ENCODE data around the gene SLC35B2. TPM values are rescaled to one million over a fixed set of nuclear protein-coding genes. Genes with fewer than 3 reads are reported as not detected.
A peak's percentile ranks its signal among the peaks of the same experiment; 100 is the strongest.

The SLC35B2 gene
- total and polyA plus RNA-seq, 11 donors: 10.2 to 36.7 (median 26.4) TPM

DNA sequence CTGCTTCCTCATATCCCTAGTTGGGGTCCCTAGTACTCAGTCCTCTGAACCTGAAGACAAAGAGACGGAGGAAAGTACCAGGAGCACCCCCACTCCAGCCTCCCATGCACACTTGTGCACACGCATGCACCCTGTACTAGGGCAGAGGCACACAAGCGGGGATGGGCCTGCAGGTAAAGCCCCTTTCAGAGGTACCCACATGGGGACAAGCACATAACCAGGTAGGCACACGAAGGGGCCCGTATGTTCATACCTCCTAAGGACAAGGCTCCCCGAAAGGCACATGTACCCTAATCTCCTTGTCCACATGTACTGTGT is 14.0 kb upstream of the SLC35B2 start:
- WGBS, 4 donors: 74 to 88% (median 82%) methylated on average over 6 of the region's 6 CpGs
- peaks cover 15 to 75% (median 44%) of the 10 kb centered on the region in 9 donors for H3K27me3 ChIP-seq
- TF ChIP-seq, protein P1, sequence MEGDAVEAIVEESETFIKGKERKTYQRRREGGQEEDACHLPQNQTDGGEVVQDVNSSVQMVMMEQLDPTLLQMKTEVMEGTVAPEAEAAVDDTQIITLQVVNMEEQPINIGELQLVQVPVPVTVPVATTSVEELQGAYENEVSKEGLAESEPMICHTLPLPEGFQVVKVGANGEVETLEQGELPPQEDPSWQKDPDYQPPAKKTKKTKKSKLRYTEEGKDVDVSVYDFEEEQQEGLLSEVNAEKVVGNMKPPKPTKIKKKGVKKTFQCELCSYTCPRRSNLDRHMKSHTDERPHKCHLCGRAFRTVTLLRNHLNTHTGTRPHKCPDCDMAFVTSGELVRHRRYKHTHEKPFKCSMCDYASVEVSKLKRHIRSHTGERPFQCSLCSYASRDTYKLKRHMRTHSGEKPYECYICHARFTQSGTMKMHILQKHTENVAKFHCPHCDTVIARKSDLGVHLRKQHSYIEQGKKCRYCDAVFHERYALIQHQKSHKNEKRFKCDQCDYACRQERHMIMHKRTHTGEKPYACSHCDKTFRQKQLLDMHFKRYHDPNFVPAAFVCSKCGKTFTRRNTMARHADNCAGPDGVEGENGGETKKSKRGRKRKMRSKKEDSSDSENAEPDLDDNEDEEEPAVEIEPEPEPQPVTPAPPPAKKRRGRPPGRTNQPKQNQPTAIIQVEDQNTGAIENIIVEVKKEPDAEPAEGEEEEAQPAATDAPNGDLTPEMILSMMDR (IDR thresholded peaks at IDR 0.05): no peak
- TF ChIP-seq POLR2A (IDR thresholded peaks at IDR 0.05): no peak

GRCh38 chr6:44270526-44271405 is 13.4 kb upstream of the SLC35B2 start:
- Histone ChIP-seq H3K27ac (no peak overlapping the region), H3K36me3 (no peaks in the 10 kb centered on the region), H3K4me3 (peak overlapping the region in 9 of 12 donors; percentile 34 to 60 (median 38)), H3K4me1 (peaks cover 0 to 18% (median 2%) of the 10 kb centered on the region in 12 donors), H3K27me3 (peaks cover 12 to 69% (median 38%) of the 10 kb centered on the region in 9 donors), H3K9me3 (no peaks in the 10 kb centered on the region)
- TF ChIP-seq, protein P1 (IDR thresholded peaks at IDR 0.05): no peak
- no peak for TF ChIP-seq POLR2A (IDR thresholded peaks at IDR 0.05)
- WGBS, 4 donors: 2 to 12% (median 2%) methylated on average over 9 to 90 of the region's 90 CpGs
- DNase-seq (peak in 1 of 5 donors; percentile 60), ATAC-seq (no peak)
- intact Hi-C loops (cut with DNase I): no loop called here

More for the DNA sequence above, 14.0 kb upstream of the SLC35B2 start:
- DNase-seq (no peak), ATAC-seq (no peak)
- Histone ChIP-seq H3K9me3 (no peaks in the 10 kb centered on the region), H3K4me1 (peaks cover 0 to 24% (median 5%) of the 10 kb centered on the region in 12 donors), H3K4me3 (no peak overlapping the region), H3K36me3 (no peaks in the 10 kb centered on the region), H3K27ac (no peak overlapping the region)
- intact Hi-C loops (cut with DNase I): no loop called here

GRCh38 chr6:44269921-44270525 is 12.7 kb upstream of the SLC35B2 start, which contains the start of gene TMEM151B:
TSS of gene TMEM151B (plus strand) at chr6:44270450. CDS start at chr6:44270743, 293 bp downstream.
- DNase-seq (no peak), ATAC-seq (no peak)
- H3K4me3 ChIP-seq: peak within 1 kb of the TSS in 9 of 12 donors; percentile 34 to 60 (median 38)
- peaks cover 0 to 17% (median 0%) of the 10 kb centered on the region in 12 donors for H3K4me1 ChIP-seq
- intact Hi-C loops (cut with DNase I): loop anchor here in 9 of 10 donors (2.0 to 10.0 kb wide), 7 partner anchors 32 to 185 kb away; partner anchors contain the start of gene AARS2 (in 1 of the 9)
- WGBS, 4 donors: 14 to 18% (median 14%) methylated on average over 25 to 29 of the region's 29 CpGs
- peaks cover 5 to 62% (median 35%) of the 10 kb centered on the region in 9 donors for H3K27me3 ChIP-seq
- H3K27ac ChIP-seq: no peak within 1 kb of the TSS
- TF ChIP-seq, protein P1 (IDR thresholded peaks at IDR 0.05): no peak
- TF ChIP-seq POLR2A (IDR thresholded peaks at IDR 0.05): no peak
- no peaks in the 10 kb centered on the region for H3K9me3 ChIP-seq
- H3K36me3 ChIP-seq: no peaks in the 10 kb centered on the region
